Liver (tissue), 9 donors: Measurements from ENCODE around the gene TRIM33. TPM values are rescaled to one million over a fixed set of nuclear protein-coding genes. Genes with fewer than 3 reads are reported as not detected.

Source experiments
- DNase-seq: peaks from one replicate; pipeline ENCODE4 v3.0.0-alpha.2; 2017; ENCODE audit warnings: low spot score
- H3K27ac ChIP-seq, 2 donors: one replicate each; pipeline ENCODE4 v1.7.0; 2013; ENCODE audit warnings: inconsistent platforms in 2 of 2, low read length in 2 of 2, control low read depth in 1 of 2, low read depth in 1 of 2, mild to moderate bottlenecking in 1 of 2
- H3K27me3 ChIP-seq, 4 donors: one replicate each; pipeline versions ENCODE4 v1.6.1 to v1.7.0; 2013; ENCODE audit warnings: low read length in 3 of 4, inconsistent platforms in 1 of 4, mild to moderate bottlenecking in 1 of 4, moderate library complexity in 1 of 4; ENCODE audit not compliant: control insufficient read depth in 4 of 4, insufficient read depth in 4 of 4
- H3K36me3 ChIP-seq, 4 donors: one replicate each; pipeline versions ENCODE4 v1.6.1 to v1.7.0; 2013; ENCODE audit warnings: low read length in 3 of 4, mild to moderate bottlenecking in 3 of 4, low read depth in 1 of 4, moderate library complexity in 1 of 4; ENCODE audit not compliant: control insufficient read depth in 4 of 4, insufficient read depth in 3 of 4
- H3K4me1 ChIP-seq, 4 donors: one replicate each; pipeline versions ENCODE4 v1.6.1 to v1.7.0; 2013; ENCODE audit warnings: low read length in 3 of 4, mild to moderate bottlenecking in 3 of 4, moderate library complexity in 1 of 4; ENCODE audit not compliant: control insufficient read depth in 4 of 4, insufficient read depth in 4 of 4
- H3K4me3 ChIP-seq, 3 donors: one replicate each; pipeline versions ENCODE4 v1.6.1 to v1.7.0; 2013; ENCODE audit warnings: low read length in 3 of 3, control low read depth in 1 of 3, low read depth in 1 of 3, mild to moderate bottlenecking in 1 of 3
- H3K9ac ChIP-seq, 2 donors: one replicate each; pipeline ENCODE4 v1.7.0; 2013; ENCODE audit warnings: low read length in 2 of 2, mild to moderate bottlenecking in 2 of 2, moderate library complexity in 2 of 2, control low read depth in 1 of 2, low read depth in 1 of 2
- H3K9me3 ChIP-seq, 4 donors: one replicate each; pipeline versions ENCODE4 v1.6.1 to v1.7.0; 2013; ENCODE audit warnings: low read length in 3 of 4; ENCODE audit not compliant: control insufficient read depth in 4 of 4
- ATF3 ChIP-seq: IDR thresholded peaks from 2 replicates; pipeline ENCODE4 v1.6.1; 2016; ENCODE audit warnings: antibody characterized with exemption
- CTCF ChIP-seq: fragments of 150-350 bp; IDR thresholded peaks from 2 replicates; pipeline ENCODE4 v1.5.1; 2017; ENCODE audit warnings: improper control_type of control experiment, low read depth, low read length; ENCODE audit not compliant: missing input control
- EGR1 ChIP-seq, 2 donors: IDR thresholded peaks; 2 replicates each; pipeline ENCODE4 v1.6.1; 2016 to 2018; ENCODE audit warnings: antibody characterized with exemption in 2 of 2, low read depth in 2 of 2
- FOXA2 ChIP-seq: IDR thresholded peaks from 2 replicates; pipeline ENCODE4 v1.6.1; 2016; ENCODE audit warnings: antibody characterized with exemption
- GABPA ChIP-seq, 2 donors: IDR thresholded peaks in 1 of 2; conservative IDR thresholded peaks in 1 of 2; 2 replicates each; pipeline ENCODE4 v1.6.1; 2016; ENCODE audit warnings: antibody characterized with exemption in 2 of 2, mild to moderate bottlenecking in 1 of 2, moderate library complexity in 1 of 2
- HNF4A ChIP-seq, 2 donors: conservative IDR thresholded peaks; 2 replicates each; pipeline ENCODE4 v1.6.1; 2016; ENCODE audit warnings: antibody characterized with exemption in 2 of 2, mild to moderate bottlenecking in 2 of 2
- HNF4G ChIP-seq: IDR thresholded peaks from 2 replicates; pipeline ENCODE4 v1.6.1; 2016; ENCODE audit warnings: antibody characterized with exemption
- JUND ChIP-seq, 2 donors: IDR thresholded peaks; 2 replicates each; pipeline ENCODE4 v1.6.1; 2016; ENCODE audit warnings: antibody characterized with exemption in 2 of 2
- MAX ChIP-seq: IDR thresholded peaks from 2 replicates; pipeline ENCODE4 v1.6.1; 2016; ENCODE audit warnings: antibody characterized with exemption
- NR2F2 ChIP-seq: IDR thresholded peaks from 2 replicates; pipeline ENCODE4 v1.6.1; 2016; ENCODE audit warnings: antibody characterized with exemption
- RAD21 ChIP-seq, 2 donors: IDR thresholded peaks; 2 replicates each; pipeline ENCODE4 v1.6.1; 2016; ENCODE audit warnings: antibody characterized with exemption in 2 of 2, mild to moderate bottlenecking in 2 of 2
- REST ChIP-seq: IDR thresholded peaks from 2 replicates; pipeline ENCODE4 v1.6.1; 2016; ENCODE audit warnings: antibody characterized with exemption, mild to moderate bottlenecking
- RXRA ChIP-seq, 2 donors: IDR thresholded peaks; 2 replicates each; pipeline ENCODE4 v1.6.1; 2017 to 2018; ENCODE audit warnings: antibody characterized with exemption in 2 of 2, mild to moderate bottlenecking in 1 of 2
- SP1 ChIP-seq: IDR thresholded peaks from 2 replicates; pipeline ENCODE4 v1.6.1; 2018; ENCODE audit warnings: antibody characterized with exemption, mild to moderate bottlenecking
- TAF1 ChIP-seq: conservative IDR thresholded peaks from 2 replicates; pipeline ENCODE4 v1.6.1; 2016; ENCODE audit warnings: antibody characterized with exemption, mild to moderate bottlenecking
- YY1 ChIP-seq: IDR thresholded peaks from 2 replicates; pipeline ENCODE4 v1.6.1; 2016; ENCODE audit warnings: antibody characterized with exemption, mild to moderate bottlenecking
- ZBTB33 ChIP-seq: IDR thresholded peaks from 2 replicates; pipeline ENCODE4 v1.6.1; 2016; ENCODE audit warnings: antibody characterized with exemption
- WGBS: extraction: QIAGEN DNeasy Blood & Tissue Kit; methylation state at CpG from one replicate; pipeline ENCODE4 v1.1.7; 2013; 5-methylcytosine and 5-hydroxymethylcytosine counted together
- polyA plus RNA-seq, 2 donors: library from polyadenylated mRNA; stranded (reverse) in 1 of 2; unstranded in 1 of 2; fragments of 200-250 nt in 1 of 2; fragments of >200 nt in 1 of 2; fragmentation: Nextera tagmentation in 1 of 2; extraction: Ambion mirVana in 1 of 2; gene quantifications; one replicate each; pipeline versions ENCODE4 v1.2.1 to v1.2.3, GENCODE V29; 2013 to 2015
- total RNA-seq, 2 donors: library from RNA; depleted of rRNA; stranded (reverse); fragments of >200 nt; gene quantifications; one replicate each; pipeline ENCODE4 v1.2.3, GENCODE V29; 2014
- donor health status: healthy.
- donor health status: healthy.
- donor health status: healthy.
- donor health status: healthy.
- donor health status: healthy.

TRIM33 gene
- total and polyA plus RNA-seq, 4 donors: 4.5 to 30.5 (median 16.6) TPM

- DNase-seq: no peak
- TF ChIP-seq TAF1 (no peak), ZBTB33 (no peak), SP1 (no peak), JUND (IDR thresholded peaks at IDR 0.05) (no peak), EGR1 (IDR thresholded peaks at IDR 0.05; ENCODE audit: low read depth in 2 of 2) (no peak), NR2F2 (no peak), HNF4A (conservative IDR thresholded peaks at IDR 0.05) (no peak), ATF3 (no peak), HNF4G (no peak), CTCF (no peak), YY1 (no peak), MAX (no peak), RAD21 (IDR thresholded peaks at IDR 0.05) (no peak), REST (no peak), GABPA (IDR thresholded peaks at IDR 0.05 in 1 of 2, conservative IDR thresholded peaks at IDR 0.05 in 1 of 2) (no peak), FOXA2 (no peak), RXRA (IDR thresholded peaks at IDR 0.05) (no peak)
- H3K27ac ChIP-seq: no peak overlapping the region
- peaks cover 2 to 5% (median 3%) of the 10 kb centered on the region in 4 donors for H3K36me3 ChIP-seq
- H3K4me1 ChIP-seq: peaks cover 2 to 10% (median 7%) of the 10 kb centered on the region in 4 donors
- 65% methylated on average over 1 of the region's 1 CpG for WGBS
- no peak overlapping the region for H3K4me3 ChIP-seq
- H3K9me3 ChIP-seq: no peaks in the 10 kb centered on the region
- H3K9ac ChIP-seq: no peak overlapping the region
- no peaks in the 10 kb centered on the region for H3K27me3 ChIP-seq
Observed at GRCh38 chr1:114431026-114431425, 80.0 kb downstream of the TRIM33 start.
